Osteocyte (in vitro differentiated cells): ENCODE data around the gene NDNF. TPM values are rescaled to one million over a fixed set of nuclear protein-coding genes. Genes with fewer than 3 reads are reported as not detected.

Source experiments
- DNase-seq: peaks from one replicate; pipeline ENCODE4 v3.0.0; 2021; ENCODE audit warnings: mixed read lengths; ENCODE audit not compliant: unreplicated experiment; ENCODE audit errors: extremely low spot score
- H3K27ac Mint-ChIP-seq: one replicate; pipeline ENCODE4 v1.8.0; 2021; ENCODE audit warnings: mild to moderate bottlenecking, mixed read lengths; ENCODE audit not compliant: unreplicated experiment
- H3K27me3 Mint-ChIP-seq: one replicate; pipeline ENCODE4 v1.8.0; 2021; ENCODE audit warnings: mixed read lengths; ENCODE audit not compliant: unreplicated experiment
- H3K36me3 Mint-ChIP-seq: one replicate; pipeline ENCODE4 v1.8.0; 2021; ENCODE audit warnings: mixed read lengths; ENCODE audit not compliant: unreplicated experiment
- H3K4me1 Mint-ChIP-seq: one replicate; pipeline ENCODE4 v1.8.0; 2021; ENCODE audit warnings: mixed read lengths; ENCODE audit not compliant: unreplicated experiment
- H3K4me3 Mint-ChIP-seq: one replicate; pipeline ENCODE4 v1.8.0; 2021; ENCODE audit warnings: mild to moderate bottlenecking, moderate library complexity, mixed read lengths; ENCODE audit not compliant: unreplicated experiment
- H3K9me3 Mint-ChIP-seq: one replicate; pipeline ENCODE4 v1.8.0; 2021; ENCODE audit warnings: mixed read lengths; ENCODE audit not compliant: unreplicated experiment
- total RNA-seq: library from RNA; stranded (reverse); gene quantifications from 2 replicates; pipeline ENCODE4 v1.2.1, GENCODE V29; 2021
- TF ChIP-seq, protein P1 (sequence below): fragments of 200-600 bp; sonication (generic); IDR thresholded peaks from 2 replicates; pipeline ENCODE4 v1.5.0; 2021; ENCODE audit warnings: antibody characterized with exemption, mild to moderate bottlenecking, moderate library complexity

The NDNF gene
- total RNA-seq, 1 donor from 2014 or later = not detected

DNA sequence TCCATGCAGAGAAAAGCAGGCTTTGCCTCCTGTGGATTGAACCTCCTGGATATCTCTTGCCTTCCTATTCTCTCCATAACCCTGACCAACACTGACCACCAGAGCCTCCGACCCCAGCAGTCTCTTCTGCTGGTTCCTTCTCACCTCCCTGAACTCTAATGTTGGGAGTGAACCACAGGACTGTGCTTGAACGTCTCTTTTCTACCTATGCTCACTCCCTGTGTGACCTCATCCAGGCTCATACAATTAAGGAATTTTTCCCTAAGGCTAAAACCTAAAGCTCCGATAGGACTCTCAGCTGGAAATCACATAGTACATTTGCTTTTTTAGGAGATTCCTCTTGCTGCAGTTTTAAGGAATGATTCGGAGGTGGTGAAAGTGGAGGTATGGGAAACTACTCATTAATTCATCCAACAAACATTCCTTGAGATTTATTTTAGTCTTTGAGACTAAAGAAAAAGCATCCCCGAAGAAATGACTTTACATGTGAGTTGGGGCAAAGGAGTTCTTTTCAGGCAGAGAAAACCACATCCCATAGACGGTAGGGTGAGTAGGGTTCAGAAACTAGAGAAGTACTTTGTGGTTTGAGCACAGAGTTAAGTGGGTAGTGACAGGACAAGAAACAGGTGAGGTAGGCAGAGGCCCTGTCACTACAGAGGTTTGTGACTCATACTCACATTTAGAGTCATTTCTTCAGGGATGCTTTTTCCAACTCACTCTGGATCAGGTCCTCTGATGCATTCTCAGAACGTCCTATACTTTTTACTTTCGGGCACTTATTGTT lies 30.8 kb downstream of the NDNF start:
- Mint-ChIP-seq H3K9me3 (no peaks in the 10 kb centered on the region), H3K4me3 (no peak overlapping the region), H3K36me3 (no peaks in the 10 kb centered on the region), H3K27ac (no peak overlapping the region), H3K4me1 (no peaks in the 10 kb centered on the region), H3K27me3 (peaks cover 16% of the 10 kb centered on the region)
- TF ChIP-seq, protein P1, sequence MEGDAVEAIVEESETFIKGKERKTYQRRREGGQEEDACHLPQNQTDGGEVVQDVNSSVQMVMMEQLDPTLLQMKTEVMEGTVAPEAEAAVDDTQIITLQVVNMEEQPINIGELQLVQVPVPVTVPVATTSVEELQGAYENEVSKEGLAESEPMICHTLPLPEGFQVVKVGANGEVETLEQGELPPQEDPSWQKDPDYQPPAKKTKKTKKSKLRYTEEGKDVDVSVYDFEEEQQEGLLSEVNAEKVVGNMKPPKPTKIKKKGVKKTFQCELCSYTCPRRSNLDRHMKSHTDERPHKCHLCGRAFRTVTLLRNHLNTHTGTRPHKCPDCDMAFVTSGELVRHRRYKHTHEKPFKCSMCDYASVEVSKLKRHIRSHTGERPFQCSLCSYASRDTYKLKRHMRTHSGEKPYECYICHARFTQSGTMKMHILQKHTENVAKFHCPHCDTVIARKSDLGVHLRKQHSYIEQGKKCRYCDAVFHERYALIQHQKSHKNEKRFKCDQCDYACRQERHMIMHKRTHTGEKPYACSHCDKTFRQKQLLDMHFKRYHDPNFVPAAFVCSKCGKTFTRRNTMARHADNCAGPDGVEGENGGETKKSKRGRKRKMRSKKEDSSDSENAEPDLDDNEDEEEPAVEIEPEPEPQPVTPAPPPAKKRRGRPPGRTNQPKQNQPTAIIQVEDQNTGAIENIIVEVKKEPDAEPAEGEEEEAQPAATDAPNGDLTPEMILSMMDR = no peak
- no peak for DNase-seq

- Mint-ChIP-seq H3K4me1 (no peaks in the 10 kb centered on the region), H3K4me3 (no peak overlapping the region), H3K27me3 (peaks cover 10% of the 10 kb centered on the region), H3K36me3 (no peaks in the 10 kb centered on the region), H3K27ac (no peak overlapping the region), H3K9me3 (no peaks in the 10 kb centered on the region)
- TF ChIP-seq, protein P1 = no peak
- no peak for DNase-seq
These were observed 38.3 kb downstream of the NDNF start for GRCh38 chr4:121034017-121034416.

DNA sequence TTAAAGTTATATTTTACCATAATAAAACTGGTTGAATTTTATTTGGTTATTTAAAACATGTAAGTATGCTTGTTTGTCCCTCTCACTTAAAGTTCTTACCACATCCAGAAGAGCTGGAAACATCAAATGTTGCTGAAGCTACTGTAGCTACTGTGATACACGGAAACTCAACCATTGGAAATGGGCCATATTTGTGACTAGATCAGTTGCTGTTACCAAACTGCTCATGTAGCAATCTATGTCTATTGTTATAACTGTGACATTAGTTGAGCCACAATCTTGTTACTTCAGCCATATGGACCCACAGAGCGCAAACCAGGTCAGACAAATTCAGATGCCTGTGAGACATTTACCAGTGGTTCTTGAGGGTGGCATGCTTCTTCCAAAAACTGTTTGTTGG lies 41.6 kb downstream of the NDNF start:
- TF ChIP-seq, protein P1 = no peak
- Mint-ChIP-seq H3K9me3 (no peaks in the 10 kb centered on the region), H3K27me3 (peaks cover 19% of the 10 kb centered on the region), H3K27ac (no peak overlapping the region), H3K36me3 (no peaks in the 10 kb centered on the region), H3K4me3 (no peak overlapping the region), H3K4me1 (no peaks in the 10 kb centered on the region)
- DNase-seq = no peak

GRCh38 chr4:121030131-121030530 lies 42.2 kb downstream of the NDNF start:
- TF ChIP-seq, protein P1 = no peak
- no peaks in the 10 kb centered on the region for H3K36me3 Mint-ChIP-seq
- DNase-seq = no peak
- H3K9me3 Mint-ChIP-seq = no peaks in the 10 kb centered on the region
- peaks cover 22% of the 10 kb centered on the region for H3K27me3 Mint-ChIP-seq
- H3K27ac Mint-ChIP-seq = no peak overlapping the region
- no peaks in the 10 kb centered on the region for H3K4me1 Mint-ChIP-seq
- H3K4me3 Mint-ChIP-seq = no peak overlapping the region

DNA sequence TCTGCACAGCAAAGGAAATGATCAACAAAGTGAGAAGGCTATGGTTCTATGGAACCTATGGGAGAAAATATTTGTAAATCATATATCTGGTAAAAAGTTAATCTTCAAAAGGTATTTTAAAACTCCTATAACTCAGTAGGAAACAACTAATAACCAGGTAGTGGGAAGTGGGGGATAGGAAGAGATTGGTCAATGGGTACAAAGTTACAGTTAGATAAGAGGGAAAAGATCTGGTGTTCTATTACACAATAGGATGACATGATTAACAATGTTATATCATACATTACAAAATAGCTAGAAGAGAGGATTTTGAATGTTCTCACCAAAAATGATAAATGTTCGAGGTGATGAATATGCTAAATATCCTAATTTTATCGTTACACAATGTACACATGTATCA lies 46.3 kb downstream of the NDNF start:
- no peak overlapping the region for H3K4me3 Mint-ChIP-seq
- H3K27ac Mint-ChIP-seq = no peak overlapping the region
- TF ChIP-seq, protein P1 = no peak
- no peaks in the 10 kb centered on the region for H3K4me1 Mint-ChIP-seq
- no peaks in the 10 kb centered on the region for H3K9me3 Mint-ChIP-seq
- H3K27me3 Mint-ChIP-seq = peaks cover 18% of the 10 kb centered on the region
- H3K36me3 Mint-ChIP-seq = no peaks in the 10 kb centered on the region
- DNase-seq = no peak
